ENCODE results near the gene ZSCAN9. TPM values are rescaled to one million over a fixed set of nuclear protein-coding genes. Genes with fewer than 3 reads are reported as not detected.

ZSCAN9 gene
- total RNA-seq, 1 donor, result 11.7 TPM

DNA sequence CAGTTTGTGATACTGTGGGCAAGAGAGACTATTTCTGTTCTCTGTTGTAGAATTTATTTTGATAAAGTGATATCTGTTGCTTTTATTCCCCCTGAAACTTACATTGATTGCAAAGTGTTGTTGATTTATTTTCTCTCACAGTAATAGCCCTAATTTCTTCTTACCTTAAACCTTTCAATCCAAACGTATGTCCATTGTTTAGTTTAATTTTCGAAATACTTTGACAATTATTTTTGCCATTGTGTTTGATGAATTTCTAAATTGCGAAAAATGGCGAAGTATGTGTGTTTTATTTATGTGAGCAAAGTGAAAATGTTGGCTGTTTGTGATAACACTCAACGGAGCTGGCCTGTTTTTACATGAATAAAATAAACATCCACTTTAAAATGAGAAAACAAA is 41.5 kb downstream of the ZSCAN9 start:
- TF ChIP-seq, protein P1, sequence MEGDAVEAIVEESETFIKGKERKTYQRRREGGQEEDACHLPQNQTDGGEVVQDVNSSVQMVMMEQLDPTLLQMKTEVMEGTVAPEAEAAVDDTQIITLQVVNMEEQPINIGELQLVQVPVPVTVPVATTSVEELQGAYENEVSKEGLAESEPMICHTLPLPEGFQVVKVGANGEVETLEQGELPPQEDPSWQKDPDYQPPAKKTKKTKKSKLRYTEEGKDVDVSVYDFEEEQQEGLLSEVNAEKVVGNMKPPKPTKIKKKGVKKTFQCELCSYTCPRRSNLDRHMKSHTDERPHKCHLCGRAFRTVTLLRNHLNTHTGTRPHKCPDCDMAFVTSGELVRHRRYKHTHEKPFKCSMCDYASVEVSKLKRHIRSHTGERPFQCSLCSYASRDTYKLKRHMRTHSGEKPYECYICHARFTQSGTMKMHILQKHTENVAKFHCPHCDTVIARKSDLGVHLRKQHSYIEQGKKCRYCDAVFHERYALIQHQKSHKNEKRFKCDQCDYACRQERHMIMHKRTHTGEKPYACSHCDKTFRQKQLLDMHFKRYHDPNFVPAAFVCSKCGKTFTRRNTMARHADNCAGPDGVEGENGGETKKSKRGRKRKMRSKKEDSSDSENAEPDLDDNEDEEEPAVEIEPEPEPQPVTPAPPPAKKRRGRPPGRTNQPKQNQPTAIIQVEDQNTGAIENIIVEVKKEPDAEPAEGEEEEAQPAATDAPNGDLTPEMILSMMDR (IDR thresholded peaks at IDR 0.05; ENCODE audit: insufficient read depth, low read depth, low read length), result no peak
- DNase-seq (ENCODE audit: low read depth), result no peak
- peak overlapping the region; percentile 80 for H3K4me3 ChIP-seq (ENCODE audit: low read depth, low read length)

DNA sequence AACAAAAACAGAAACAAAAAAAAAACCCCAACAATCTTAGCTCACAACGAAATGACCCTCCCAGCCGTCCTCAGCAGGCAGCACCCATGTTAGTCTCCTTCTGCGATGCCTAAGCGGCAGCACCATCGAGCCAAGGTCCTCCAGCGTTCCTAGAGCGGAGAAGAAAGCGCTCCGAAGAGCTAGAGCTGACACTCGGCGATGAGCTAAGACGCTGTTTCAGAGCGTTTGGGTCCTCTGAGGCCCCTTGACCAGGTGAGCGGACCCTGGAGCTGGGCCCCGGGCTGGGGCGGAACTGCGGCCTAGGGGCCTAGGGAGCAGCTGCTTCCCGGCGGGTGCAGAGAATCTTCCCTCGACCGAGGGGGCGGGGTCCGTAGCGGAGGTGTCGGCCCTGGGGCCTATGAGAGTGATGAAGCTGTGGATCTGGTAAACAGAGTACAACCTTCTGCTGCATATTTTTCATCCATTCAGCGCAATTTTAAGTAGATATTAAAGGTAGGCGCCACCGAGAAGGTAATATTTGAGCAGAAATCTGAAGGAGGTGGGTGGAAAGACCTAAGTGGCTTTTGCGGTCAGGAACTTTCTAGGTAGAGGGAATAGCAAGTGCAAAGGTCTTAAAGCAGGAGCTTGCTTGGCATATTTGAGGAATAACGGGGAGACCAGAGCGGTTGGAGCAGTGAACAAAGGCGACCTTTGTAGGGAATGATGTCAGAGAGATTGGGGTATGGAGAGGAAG is 42.1 kb downstream of the ZSCAN9 start, which contains the start of gene ZSCAN26:
Gene ZSCAN26, plus strand, starts transcription at position 182 of the 733 bp plus-strand sequence. CDS start 4,777 bp downstream, outside the sequence.
- TF ChIP-seq, protein P1 (IDR thresholded peaks at IDR 0.05; ENCODE audit: insufficient read depth, low read depth, low read length), result no peak
- peak; percentile 86 for DNase-seq (ENCODE audit: low read depth)
- H3K4me3 ChIP-seq (ENCODE audit: low read depth, low read length), result peak within 1 kb of the TSS; percentile 80

DNA sequence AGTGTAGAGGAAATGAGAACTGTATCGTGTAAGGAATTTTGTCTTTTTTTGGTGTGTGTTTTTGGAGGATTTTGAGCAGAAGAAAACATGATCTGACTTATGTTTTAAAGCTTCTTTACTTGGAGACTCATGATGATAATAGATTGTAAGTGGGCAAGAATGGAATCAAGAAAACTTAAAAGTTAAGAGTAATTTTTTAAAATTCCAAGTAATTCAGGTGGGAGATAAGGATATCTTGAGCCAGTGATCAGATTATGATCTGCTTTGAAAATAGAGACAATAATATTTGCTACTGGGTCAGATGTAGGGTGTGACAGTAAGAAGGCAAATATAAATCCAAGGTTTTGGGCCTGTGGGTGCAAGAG is 42.6 kb downstream of the ZSCAN9 start:
- DNase-seq (ENCODE audit: low read depth), result no peak
- peak overlapping the region; percentile 80 for H3K4me3 ChIP-seq (ENCODE audit: low read depth, low read length)
- TF ChIP-seq, protein P1 (IDR thresholded peaks at IDR 0.05; ENCODE audit: insufficient read depth, low read depth, low read length), result no peak

DNA sequence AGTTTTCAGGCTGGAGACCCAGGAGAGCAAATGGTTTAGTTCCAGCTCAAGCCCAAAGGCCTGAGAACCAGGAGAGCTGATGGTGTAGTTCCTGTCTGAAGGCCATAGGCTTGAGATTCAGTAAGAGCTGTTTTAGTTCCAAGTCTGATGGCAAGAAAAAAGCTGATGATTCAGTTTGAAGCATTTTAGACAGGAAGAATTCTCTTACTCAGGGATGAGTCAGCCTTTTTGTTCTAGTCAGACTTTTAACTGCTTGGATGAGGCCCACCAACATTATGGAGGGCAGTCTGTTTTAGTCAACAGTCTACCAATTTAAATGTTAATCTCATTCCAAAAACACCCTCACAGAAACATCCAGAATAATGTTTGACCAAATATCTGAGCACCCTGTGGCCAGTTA is 44.4 kb downstream of the ZSCAN9 start:
- no peak overlapping the region for H3K4me3 ChIP-seq (ENCODE audit: low read depth, low read length)
- TF ChIP-seq, protein P1 (IDR thresholded peaks at IDR 0.05; ENCODE audit: insufficient read depth, low read depth, low read length), result no peak
- DNase-seq (ENCODE audit: low read depth), result peak; percentile 67

DNA sequence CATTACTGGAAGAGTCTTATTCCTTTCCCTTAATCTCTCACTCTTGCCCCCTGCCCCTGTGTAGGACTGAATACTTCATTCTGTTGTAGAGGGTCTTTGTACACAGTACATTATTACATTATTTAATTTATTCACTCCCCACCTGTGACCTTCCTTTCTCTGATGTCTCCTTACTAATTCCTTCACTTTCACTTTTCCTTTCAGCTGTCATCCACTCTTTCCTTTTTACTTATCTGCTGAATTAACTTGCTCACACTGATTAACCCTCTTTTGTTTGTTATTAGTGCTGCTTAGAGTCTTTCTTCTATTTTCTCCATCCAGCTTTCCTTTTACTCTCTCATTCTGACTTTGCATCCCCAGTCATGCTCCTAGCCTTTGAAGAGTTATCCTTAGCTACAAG is 49.8 kb downstream of the ZSCAN9 start:
- DNase-seq (ENCODE audit: low read depth), result no peak
- no peak overlapping the region for H3K4me3 ChIP-seq (ENCODE audit: low read depth, low read length)
- TF ChIP-seq, protein P1 (IDR thresholded peaks at IDR 0.05; ENCODE audit: insufficient read depth, low read depth, low read length), result no peak

DNA sequence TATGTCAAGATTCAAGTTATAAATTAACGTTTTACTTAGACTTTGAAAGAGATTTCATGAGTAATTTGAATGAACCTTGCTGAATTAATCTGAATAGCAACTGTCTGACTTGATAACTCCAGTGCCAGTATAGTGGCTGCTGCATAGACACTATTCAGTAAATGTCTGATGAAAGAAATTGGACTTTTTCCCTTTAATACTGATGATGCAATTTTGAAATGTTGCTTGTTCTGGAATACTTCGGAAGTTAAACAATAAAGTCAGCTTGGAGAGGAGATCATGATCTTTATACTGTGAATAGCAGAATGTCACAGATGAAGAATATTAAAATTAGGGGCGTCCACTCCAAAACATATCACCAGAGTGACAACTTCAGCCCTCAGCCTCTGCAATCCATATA is 52.7 kb downstream of the ZSCAN9 start:
- TF ChIP-seq, protein P1 (IDR thresholded peaks at IDR 0.05; ENCODE audit: insufficient read depth, low read depth, low read length), result no peak
- no peak for DNase-seq (ENCODE audit: low read depth)
- no peak overlapping the region for H3K4me3 ChIP-seq (ENCODE audit: low read depth, low read length)

All from fibroblast of villous mesenchyme (primary cell).